K562 (cell line): Measurements from ENCODE around the gene ANKS1B. TPM values are rescaled to one million over a fixed set of nuclear protein-coding genes. Genes with fewer than 3 reads are reported as not detected.

ENCODE experiments used
- ATAC-seq: fragments of 200-7000 bp; cut with Tn5 transposase; 3 replicates; pipeline ENCODE4 v1.9.1; 2020; ENCODE audit warnings: moderate library complexity
- BruUV-seq: library from RNA; stranded (reverse); fragments of 400-500 nt; replicated peaks from 2 replicates; lab custom pipeline; 2021; lab: Mats Ljungman, UMichigan
- CTCF ChIA-PET: fragments of 300-600 bp; formaldehyde crosslinking; extraction: SDS; loops from one replicate; lab custom pipeline; 2021; ENCODE audit warnings: low intra/inter-chr PET ratio; lab: Yijun Ruan, JAX
- POLR2A ChIA-PET: fragments of 300-600, 350-650 bp; sonication (Branson Sonifier 250); formaldehyde crosslinking; extraction: SDS; loops from one replicate; lab custom pipeline; 2021; ENCODE audit warnings: antibody characterized with exemption, inconsistent platforms; lab: Yijun Ruan, JAX
- DNase-seq, 4 experiments: peaks; one replicate each; pipeline versions ENCODE4 v3.0.0 to v3.0.0-alpha.2; 2011 to 2018; ENCODE audit warnings: low spot score in 3 of 4, mixed read lengths in 3 of 4; ENCODE audit errors: extremely low read depth in 1 of 4
- FAIRE-seq: peaks from 2 replicates; lab custom pipeline; 2011; peaks lifted over from hg19 to GRCh38; lab: Jason Lieb, UNC
- H2AFZ ChIP-seq: 2 replicates; pipeline ENCODE4 v1.6.0; 2011; ENCODE audit warnings: low read depth, low read length, control low read depth, inconsistent platforms
- H3K27ac ChIP-seq: fragments of 200-600 bp; 3 replicates; pipeline ENCODE4 v1.8.0; 2011; ENCODE audit warnings: low read depth, mild to moderate bottlenecking, control low read depth, inconsistent platforms, low read length, moderate library complexity, mixed read lengths; ENCODE audit errors: extremely low read depth
- H3K27me3 ChIP-seq, 2 experiments: fragments of 300-600 bp in 1 of 2; 2 replicates in 1 of 2; 3 replicates in 1 of 2; pipeline versions ENCODE4 v1.6.0 to v1.8.0; 2011; ENCODE audit warnings: inconsistent platforms in 2 of 2, low read length in 2 of 2, mild to moderate bottlenecking in 1 of 2, mixed read lengths in 1 of 2, moderate library complexity in 1 of 2; ENCODE audit not compliant: control insufficient read depth in 2 of 2, insufficient read depth in 2 of 2
- H3K36me3 ChIP-seq: fragments of 300-600 bp; 3 replicates; pipeline ENCODE4 v1.8.0; 2011; ENCODE audit warnings: mild to moderate bottlenecking, low read length, inconsistent platforms; ENCODE audit not compliant: control insufficient read depth, insufficient read depth
- H3K4me1 ChIP-seq, 2 experiments: fragments of 200-600 bp in 1 of 2; replicated peaks in 1 of 2; 2 replicates in 1 of 2; 3 replicates in 1 of 2; pipeline versions ENCODE4 v1.5.1 to v1.8.0; 2011; ENCODE audit warnings: inconsistent platforms in 2 of 2, low read length in 2 of 2, mild to moderate bottlenecking in 1 of 2, mixed read lengths in 1 of 2, moderate library complexity in 1 of 2; ENCODE audit not compliant: control insufficient read depth in 2 of 2, insufficient read depth in 2 of 2
- H3K4me2 ChIP-seq: 2 replicates; pipeline ENCODE4 v1.6.1; 2011; ENCODE audit warnings: low read length, control low read depth, inconsistent platforms, mixed read lengths; ENCODE audit not compliant: insufficient read depth
- H3K4me3 ChIP-seq: fragments of 200-600 bp; sonication (generic), shearing (Covaris generic); 2 replicates; pipeline ENCODE4 v1.5.1; 2016; ENCODE audit warnings: control low read depth, inconsistent platforms
- H3K79me2 ChIP-seq: fragments of 200-600 bp; 3 replicates; pipeline ENCODE4 v1.8.0; 2011; ENCODE audit warnings: low read length, inconsistent platforms; ENCODE audit not compliant: control insufficient read depth, insufficient read depth
- H3K9ac ChIP-seq, 2 experiments: 2 replicates each; pipeline versions ENCODE4 v1.6.0 to v1.6.1; 2011; ENCODE audit warnings: low read depth in 2 of 2, low read length in 2 of 2, control low read depth in 1 of 2, inconsistent platforms in 1 of 2, mild to moderate bottlenecking in 1 of 2, mixed read lengths in 1 of 2; ENCODE audit not compliant: insufficient read depth in 1 of 2
- H3K9me1 ChIP-seq: one replicate; pipeline ENCODE4 v1.6.0; 2011; ENCODE audit warnings: inconsistent platforms, mild to moderate bottlenecking, low read length, moderate library complexity; ENCODE audit not compliant: control insufficient read depth, insufficient read depth
- H3K9me3 ChIP-seq: replicated peaks from 2 replicates; pipeline ENCODE4 v1.5.1; 2011; ENCODE audit warnings: low read depth, low read length, inconsistent platforms; ENCODE audit not compliant: control insufficient read depth, insufficient read depth
- H4K20me1 ChIP-seq: replicated peaks from 2 replicates; pipeline ENCODE4 v1.6.1; 2011; ENCODE audit warnings: low read length, inconsistent platforms, mixed read lengths; ENCODE audit not compliant: control insufficient read depth, insufficient read depth
- ATF6 ChIP-seq: sonication (generic); formaldehyde crosslinking; IDR thresholded peaks from 2 replicates; pipeline ENCODE4 v1.4.0; 2020; ENCODE audit warnings: mild to moderate bottlenecking, missing genetic modification reagents
- CBFB ChIP-seq: sonication (generic); formaldehyde crosslinking; IDR thresholded peaks from 2 replicates; pipeline ENCODE4 v1.4.0; 2020; ENCODE audit warnings: mild to moderate bottlenecking, missing genetic modification reagents
- GTF2A2 ChIP-seq: IDR thresholded peaks from 2 replicates; pipeline ENCODE4 v1.6.1; 2016; ENCODE audit warnings: mild to moderate bottlenecking, missing genetic modification characterization, missing compliant biosample characterization
- NCOA2 ChIP-seq, 2 experiments: fragments of 450-650 bp; IDR thresholded peaks; 2 replicates each; pipeline ENCODE4 v1.6.1; 2018; ENCODE audit warnings: mild to moderate bottlenecking in 2 of 2, moderate library complexity in 1 of 2; ENCODE audit not compliant: partially characterized antibody in 2 of 2
- NONO ChIP-seq, 2 experiments: fragments of 200-400 bp in 1 of 2; fragments of 450-650 bp in 1 of 2; formaldehyde crosslinking in 1 of 2; IDR thresholded peaks; 2 replicates each; pipeline ENCODE4 v1.6.1; 2017; ENCODE audit warnings: low read depth in 2 of 2, mild to moderate bottlenecking in 2 of 2, moderate library complexity in 2 of 2, low read length in 1 of 2
- RNF2 ChIP-seq: sonication (generic); IDR thresholded peaks from 2 replicates; pipeline ENCODE4 v1.6.1; 2016
- SOX6 ChIP-seq: fragments of 450-650 bp; IDR thresholded peaks from 2 replicates; pipeline ENCODE4 v1.6.1; 2014; ENCODE audit warnings: mild to moderate bottlenecking
- SP1 ChIP-seq: sonication (generic); formaldehyde crosslinking; IDR thresholded peaks from 2 replicates; pipeline ENCODE4 v1.8.1; 2022; ENCODE audit warnings: mild to moderate bottlenecking, missing genetic modification reagents
- STAT5A ChIP-seq: IDR thresholded peaks from 2 replicates; pipeline ENCODE4 v1.6.1; 2012; ENCODE audit warnings: low read length, inconsistent platforms, borderline replicate concordance
- ZBTB2 ChIP-seq: fragments of 450-650 bp; IDR thresholded peaks from 2 replicates; pipeline ENCODE4 v1.6.1; 2016; ENCODE audit warnings: antibody characterized with exemption
- ZNF551 ChIP-seq: fragments of 250-450 bp; sonication (Bioruptor Pico); IDR thresholded peaks from 2 replicates; pipeline ENCODE4 v1.5.0; 2021; ENCODE audit warnings: mild to moderate bottlenecking, moderate library complexity
- WGBS: fragments of 100-300 bp; shearing (Covaris generic); methylation state at CpG from one replicate; pipeline ENCODE4 v1.1.6; 2016; ENCODE audit warnings: low coverage, mixed read lengths; ENCODE audit not compliant: insufficient coverage; ENCODE audit errors: missing lambda C conversion rate; 5-methylcytosine and 5-hydroxymethylcytosine counted together
- in situ Hi-C: fragments of 300-500 bp; cut with MboI; formaldehyde crosslinking; loops from 4 replicates; pipeline ENCODE4 v1.15.0; 2018; ENCODE audit warnings: inconsistent platforms, mixed read lengths
- intact Hi-C: fragments of 100-400 bp; cut with micrococcal nuclease; formaldehyde crosslinking; loops from 2 replicates; pipeline ENCODE4 v1.14.2; 2022
- polyA plus RNA-seq, 8 experiments: library from polyadenylated mRNA; depleted of rRNA in 4 of 8; stranded (reverse) in 5 of 8; unstranded in 3 of 8; fragments of >200 nt; fragmentation: Nextera tagmentation in 2 of 8; fragmentation: Illumina TruSeq in 1 of 8; extraction: Ambion mirVana in 2 of 8; extraction: Trizol in 1 of 8; gene quantifications; 2 replicates each; pipeline versions ENCODE4 v1.2.1 to v1.2.3, GENCODE V29; 2011 to 2014; ENCODE audit warnings: inconsistent platforms in 1 of 8, missing spikeins in 1 of 8
- total RNA-seq, 7 experiments: library from RNA; depleted of rRNA in 6 of 7; stranded (reverse); fragments of >200 nt in 6 of 7; fragmentation: Illumina TruSeq in 2 of 7; extraction: Trizol in 2 of 7; gene quantifications; 2 replicates each; pipeline versions ENCODE4 v1.2.1 to v1.2.3, GENCODE V29; 2011 to 2021; ENCODE audit warnings: low replicate concordance in 1 of 7

The ANKS1B gene
- total and polyA plus RNA-seq, 9 of the 15 experiments (the other 6 are each of a cell fraction or from before 2014, with no cell fraction given): 0.04 to 0.47 (median 0.28) TPM; not detected in 4

GRCh38 chr12:99658671-99659349 is 325.9 kb downstream of the ANKS1B start:
- ChIA-PET POLR2A (no interaction called here), CTCF (no interaction called here)
- no peaks in the 10 kb centered on the region for H3K36me3 ChIP-seq
- no peaks in the 10 kb centered on the region for H3K4me1 ChIP-seq
- no peak for TF ChIP-seq RNF2
- no peak for TF ChIP-seq NONO (IDR thresholded peaks at IDR 0.05; ENCODE audit: low read depth in 2 of 2, low read length in 1 of 2)
- TF ChIP-seq STAT5A: no peak
- no peak for TF ChIP-seq NCOA2 (IDR thresholded peaks at IDR 0.05; ENCODE audit: partially characterized antibody in 2 of 2)
- no peaks in the 10 kb centered on the region for H4K20me1 ChIP-seq
- H3K27ac ChIP-seq: no peak overlapping the region
- in situ Hi-C loops (no loop called here), intact Hi-C loops (no loop called here)
- FAIRE-seq (no peak), DNase-seq (no peak), ATAC-seq (no peak)
- no peaks in the 10 kb centered on the region for H3K9me1 ChIP-seq
- no peaks in the 10 kb centered on the region for H3K79me2 ChIP-seq
- WGBS: 0% methylated on average over 1 of the region's 1 CpG
- H3K9ac ChIP-seq: no peak overlapping the region
- H3K9me3 ChIP-seq: 0 out of 2 replicates have a peak, but pooled peaks cover 2% of the 10 kb centered on the region
- no peak overlapping the region for H3K4me2 ChIP-seq
- H3K27me3 ChIP-seq: no peaks in the 10 kb centered on the region
- BruUV-seq: no TSS peak
- H3K4me3 ChIP-seq: no peak overlapping the region
- H2AFZ ChIP-seq: no peak overlapping the region

GRCh38 chr12:99649551-99649950 is 335.2 kb downstream of the ANKS1B start:
- H3K9ac ChIP-seq: no peak overlapping the region
- H3K9me3 ChIP-seq: no peaks in the 10 kb centered on the region
- H3K36me3 ChIP-seq: no peaks in the 10 kb centered on the region
- no peaks in the 10 kb centered on the region for H3K79me2 ChIP-seq
- FAIRE-seq (no peak), ATAC-seq (no peak), DNase-seq (no peak)
- POLR2A ChIA-PET: no interaction called here
- H3K4me2 ChIP-seq: no peak overlapping the region
- no peaks in the 10 kb centered on the region for H3K4me1 ChIP-seq
- intact Hi-C loops: no loop called here
- no peaks in the 10 kb centered on the region for H4K20me1 ChIP-seq
- BruUV-seq: no TSS peak
- no peak overlapping the region for H2AFZ ChIP-seq
- H3K4me3 ChIP-seq: no peak overlapping the region
- H3K9me1 ChIP-seq: no peaks in the 10 kb centered on the region
- WGBS: 8% methylated on average over 1 of the region's 1 CpG
- H3K27me3 ChIP-seq: no peaks in the 10 kb centered on the region
- in situ Hi-C loops: no loop called here
- CTCF ChIA-PET: no interaction called here
- H3K27ac ChIP-seq: no peak overlapping the region
- TF ChIP-seq SOX6 (no peak), ATF6 (no peak), ZNF551 (no peak), GTF2A2 (tag) (no peak), SP1 (CRISPR knock-in tag) (no peak), CBFB (no peak), ZBTB2 (no peak)
